Upper lobe of right lung (tissue), 1 donor: ENCODE data around the gene ECI1. TPM values are rescaled to one million over a fixed set of nuclear protein-coding genes. Genes with fewer than 3 reads are reported as not detected.

Source experiments
- ATAC-seq: fragments of 200-7000 bp; cut with Tn5 transposase; one replicate; pipeline ENCODE4 v1.9.1; 2020; ENCODE audit warnings: mild to moderate bottlenecking, moderate library complexity
- DNase-seq: peaks from one replicate; pipeline ENCODE4 v3.0.0-alpha.2; 2020
- H3K27ac ChIP-seq: fragments of 200-600 bp; one replicate; pipeline ENCODE4 v1.8.0; 2022
- H3K27me3 ChIP-seq: fragments of 200-600 bp; one replicate; pipeline ENCODE4 v1.8.0; 2022; ENCODE audit warnings: mild to moderate bottlenecking
- H3K36me3 ChIP-seq: fragments of 200-600 bp; one replicate; pipeline ENCODE4 v1.8.0; 2022
- H3K4me1 ChIP-seq: fragments of 200-600 bp; one replicate; pipeline ENCODE4 v1.8.0; 2022
- H3K4me3 ChIP-seq: fragments of 200-600 bp; one replicate; pipeline ENCODE4 v1.8.0; 2022; ENCODE audit warnings: mild to moderate bottlenecking
- H3K9me3 ChIP-seq: fragments of 200-600 bp; one replicate; pipeline ENCODE4 v1.8.0; 2022
- intact Hi-C: fragments of 100-400 bp; cut with DNase I; formaldehyde crosslinking; loops from one replicate; pipeline ENCODE4 v1.11.0; 2022
- total RNA-seq: library from RNA; stranded (reverse); fragmentation: NEBNext Ultra II Directional; extraction: Animal tissue kit (Norgen Biotek cat#: 25700); gene quantifications from one replicate; pipeline ENCODE4 v1.2.1, GENCODE V29; 2021
- TF ChIP-seq, protein P1 (sequence below): fragments of 200-600 bp; IDR thresholded peaks from one replicate; pipeline ENCODE4 v1.8.0; 2022; ENCODE audit warnings: antibody characterized with exemption
- donor health status: DM: no; HTN: yes; CAD: no; lungs with severe emphysema.

The ECI1 gene
- total RNA-seq, 1 donor from 2014 or later = 46.2 TPM

DNA sequence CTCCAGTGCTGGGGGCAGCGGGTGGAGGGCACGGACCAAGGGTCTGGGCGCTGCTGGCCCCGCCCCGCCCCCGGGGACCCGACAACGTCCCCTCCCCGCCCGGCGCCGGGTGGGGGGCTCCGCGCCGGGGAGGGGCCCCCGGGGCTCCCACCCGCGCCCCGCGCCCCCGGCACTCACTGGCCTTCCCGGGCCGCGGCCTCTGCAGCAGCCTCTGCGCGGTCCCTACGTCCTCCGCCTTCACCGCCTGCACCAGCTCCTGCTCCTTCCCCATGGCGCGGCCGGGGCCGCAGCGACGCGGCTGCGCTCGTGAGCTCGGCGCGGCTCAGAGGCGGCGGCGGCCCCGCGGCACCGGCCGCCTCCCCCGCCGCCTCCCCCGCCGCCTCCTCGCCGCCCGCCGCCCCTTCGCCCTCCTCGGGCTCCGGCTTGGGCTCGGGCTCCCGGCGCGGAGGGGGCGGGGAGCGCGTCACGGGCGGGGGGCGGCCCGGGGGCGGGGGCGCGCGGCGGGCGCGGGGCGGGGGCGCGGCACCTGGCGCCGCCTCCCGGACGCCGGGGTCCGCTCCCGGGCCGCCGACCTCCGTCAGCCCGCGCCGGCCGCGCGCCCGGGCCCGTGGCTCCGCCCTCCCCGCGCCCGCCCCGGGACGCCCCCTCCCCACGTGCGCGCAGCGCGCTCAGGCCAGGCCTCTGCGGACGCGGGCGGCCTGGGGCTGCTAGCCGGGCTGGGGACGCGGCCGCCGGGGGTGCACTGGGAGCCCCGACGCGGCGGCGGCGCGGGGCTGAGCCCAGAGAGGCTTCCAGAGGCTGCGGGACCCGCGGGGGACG is 55.0 kb downstream of the ECI1 start, which contains the start of gene CASKIN1:
TSS of gene CASKIN1 (minus strand) at position 444 of the 819 bp plus-strand sequence. CDS start at position 271, 173 bp downstream.
- Histone ChIP-seq H3K27me3 (peaks cover 39% of the 10 kb centered on the region), H3K4me3 (peak within 1 kb of the TSS; percentile 23), H3K9me3 (no peaks in the 10 kb centered on the region), H3K4me1 (peaks cover 11% of the 10 kb centered on the region), H3K27ac (no peak within 1 kb of the TSS), H3K36me3 (no peaks in the 10 kb centered on the region)
- peak; percentile 35 for ATAC-seq
- intact Hi-C loops = no loop called here
- TF ChIP-seq, protein P1, sequence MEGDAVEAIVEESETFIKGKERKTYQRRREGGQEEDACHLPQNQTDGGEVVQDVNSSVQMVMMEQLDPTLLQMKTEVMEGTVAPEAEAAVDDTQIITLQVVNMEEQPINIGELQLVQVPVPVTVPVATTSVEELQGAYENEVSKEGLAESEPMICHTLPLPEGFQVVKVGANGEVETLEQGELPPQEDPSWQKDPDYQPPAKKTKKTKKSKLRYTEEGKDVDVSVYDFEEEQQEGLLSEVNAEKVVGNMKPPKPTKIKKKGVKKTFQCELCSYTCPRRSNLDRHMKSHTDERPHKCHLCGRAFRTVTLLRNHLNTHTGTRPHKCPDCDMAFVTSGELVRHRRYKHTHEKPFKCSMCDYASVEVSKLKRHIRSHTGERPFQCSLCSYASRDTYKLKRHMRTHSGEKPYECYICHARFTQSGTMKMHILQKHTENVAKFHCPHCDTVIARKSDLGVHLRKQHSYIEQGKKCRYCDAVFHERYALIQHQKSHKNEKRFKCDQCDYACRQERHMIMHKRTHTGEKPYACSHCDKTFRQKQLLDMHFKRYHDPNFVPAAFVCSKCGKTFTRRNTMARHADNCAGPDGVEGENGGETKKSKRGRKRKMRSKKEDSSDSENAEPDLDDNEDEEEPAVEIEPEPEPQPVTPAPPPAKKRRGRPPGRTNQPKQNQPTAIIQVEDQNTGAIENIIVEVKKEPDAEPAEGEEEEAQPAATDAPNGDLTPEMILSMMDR = no peak
- no peak for DNase-seq

DNA sequence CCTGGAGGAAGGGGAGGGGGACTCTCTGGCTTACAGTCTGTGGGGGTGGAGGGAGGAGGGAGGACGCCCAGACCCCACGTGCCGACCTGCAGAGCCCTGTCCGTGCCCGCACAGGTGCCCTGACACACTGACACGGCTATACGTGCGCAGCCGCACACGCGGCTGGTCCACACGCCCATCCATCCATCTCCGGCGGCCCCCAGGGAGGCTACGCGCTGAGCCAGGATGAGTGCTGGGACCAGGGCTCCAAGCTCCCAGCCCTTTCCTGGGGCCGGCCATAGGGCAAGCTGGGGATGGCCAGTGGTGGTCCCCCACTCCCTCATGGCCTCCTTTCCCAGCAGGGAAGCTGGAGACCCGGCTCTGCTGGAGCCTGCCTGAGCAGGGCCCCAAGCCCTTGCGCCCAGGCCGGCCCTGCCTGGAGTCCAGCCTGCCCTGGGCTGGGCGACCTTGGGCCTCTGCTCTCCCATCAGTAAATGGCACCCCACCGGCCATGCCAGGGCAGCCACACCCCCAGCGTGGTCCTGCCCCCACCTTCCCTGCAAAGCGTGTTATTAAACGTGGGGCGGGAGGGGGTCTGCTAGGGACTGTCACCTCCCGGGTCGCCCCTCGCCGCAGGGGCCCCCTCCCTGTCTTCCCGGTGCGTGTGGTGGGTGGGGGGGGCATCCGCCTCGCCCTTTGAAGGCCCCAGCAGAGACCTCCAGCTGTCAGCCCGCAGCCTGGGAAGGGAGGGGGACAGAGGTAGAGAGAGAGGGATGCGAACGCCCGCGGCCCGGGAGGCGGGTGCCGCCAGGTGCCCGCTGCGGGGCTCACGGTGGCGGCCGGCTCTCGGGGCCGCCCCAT is 55.8 kb downstream of the ECI1 start:
- H3K27me3 ChIP-seq = peaks cover 39% of the 10 kb centered on the region
- H3K27ac ChIP-seq = no peak overlapping the region
- intact Hi-C loops = no loop called here
- peak overlapping the region; percentile 23 for H3K4me3 ChIP-seq
- ATAC-seq (peak; percentile 1), DNase-seq (no peak)
- no peaks in the 10 kb centered on the region for H3K9me3 ChIP-seq
- TF ChIP-seq, protein P1 = no peak
- no peaks in the 10 kb centered on the region for H3K36me3 ChIP-seq
- H3K4me1 ChIP-seq = peaks cover 11% of the 10 kb centered on the region

DNA sequence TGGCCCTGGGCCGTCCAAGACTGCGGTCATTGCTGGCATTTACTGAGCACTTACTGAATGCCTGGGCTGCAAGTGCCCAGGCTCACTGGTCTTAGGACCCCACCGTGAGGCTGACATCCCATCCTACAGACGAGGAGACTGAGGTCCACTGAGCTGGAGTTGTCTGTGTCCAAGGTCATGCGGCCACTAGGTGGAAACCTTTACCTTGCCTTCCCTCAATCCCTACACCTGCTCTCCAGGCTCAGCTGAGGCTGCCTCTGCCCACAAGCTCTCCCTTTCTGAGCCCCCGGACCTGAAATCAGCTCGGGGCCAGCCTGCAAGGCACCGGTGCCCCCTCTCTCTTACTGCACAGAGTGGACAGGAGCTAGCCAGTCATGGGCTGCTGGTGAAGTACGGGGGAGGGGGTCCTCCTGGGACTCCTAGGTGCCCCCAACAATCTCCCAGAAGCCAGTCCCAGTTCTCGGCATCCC is 56.5 kb downstream of the ECI1 start:
- ATAC-seq (peak; percentile 78), DNase-seq (no peak)
- no peak overlapping the region for H3K4me3 ChIP-seq
- TF ChIP-seq, protein P1 = peak; percentile 43
- peaks cover 11% of the 10 kb centered on the region for H3K4me1 ChIP-seq
- no peak overlapping the region for H3K27ac ChIP-seq
- peaks cover 39% of the 10 kb centered on the region for H3K27me3 ChIP-seq
- H3K9me3 ChIP-seq = no peaks in the 10 kb centered on the region
- no peaks in the 10 kb centered on the region for H3K36me3 ChIP-seq
- intact Hi-C loops = no loop called here

DNA sequence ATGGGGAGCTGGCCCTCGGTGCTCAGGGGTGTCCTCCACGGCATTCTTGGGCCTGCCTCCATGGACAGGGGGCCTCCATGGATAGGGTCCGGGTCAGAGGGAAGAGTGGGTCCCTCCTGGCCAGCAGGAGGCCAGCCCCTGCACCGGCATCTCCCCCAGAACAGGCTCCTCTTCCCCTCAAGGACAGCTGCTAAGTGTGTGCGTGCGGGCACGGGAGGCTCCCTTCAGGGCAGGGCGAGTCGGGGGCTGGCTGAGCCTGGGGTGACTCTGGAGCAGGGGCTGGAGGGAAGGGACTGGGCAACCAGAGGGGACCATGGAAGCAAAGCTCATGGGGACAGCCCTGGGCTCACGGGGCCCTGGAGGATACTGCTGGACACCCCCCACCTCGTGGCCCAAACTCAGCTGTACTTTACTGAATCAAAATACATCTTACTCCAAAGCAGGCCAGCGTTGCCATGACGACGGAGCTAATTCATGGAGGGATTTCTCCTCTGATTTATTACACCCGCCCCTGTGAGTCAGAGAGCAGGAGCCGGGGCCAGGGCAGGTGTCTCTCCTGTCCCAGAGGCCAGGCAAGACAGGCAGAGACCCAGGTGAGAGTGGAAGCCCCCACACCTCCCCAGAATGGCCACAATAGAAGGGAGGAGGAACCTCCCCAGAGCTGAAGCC is 57.1 kb downstream of the ECI1 start:
- no peak for DNase-seq
- H3K27me3 ChIP-seq = peaks cover 39% of the 10 kb centered on the region
- no peak overlapping the region for H3K4me3 ChIP-seq
- H3K27ac ChIP-seq = no peak overlapping the region
- H3K4me1 ChIP-seq = peaks cover 11% of the 10 kb centered on the region
- TF ChIP-seq, protein P1 = no peak
- intact Hi-C loops = no loop called here
- no peaks in the 10 kb centered on the region for H3K36me3 ChIP-seq
- no peaks in the 10 kb centered on the region for H3K9me3 ChIP-seq
- no peak for ATAC-seq

- intact Hi-C loops = no loop called here
- Histone ChIP-seq H3K9me3 (no peaks in the 10 kb centered on the region), H3K27ac (no peak overlapping the region), H3K4me3 (no peak overlapping the region), H3K36me3 (no peaks in the 10 kb centered on the region), H3K27me3 (peaks cover 23% of the 10 kb centered on the region), H3K4me1 (peaks cover 11% of the 10 kb centered on the region)
- no peak for DNase-seq
- ATAC-seq = no peak
- TF ChIP-seq, protein P1 = no peak
Measured at GRCh38 chr16:2191446-2191706, 60.0 kb downstream of the ECI1 start.
